Keratinocyte (primary cell): ENCODE results near the gene DLG4. TPM values are rescaled to one million over a fixed set of nuclear protein-coding genes. Genes with fewer than 3 reads are reported as not detected.

Source experiments
- DNase-seq: peaks from one replicate; pipeline ENCODE4 v3.0.0-alpha.2; 2011; ENCODE audit warnings: low read depth, missing footprints, low spot score
- FAIRE-seq: peaks from 2 replicates; lab custom pipeline; 2011; peaks lifted over from hg19 to GRCh38; lab: Jason Lieb, UNC
- H2AFZ ChIP-seq: 2 replicates; pipeline ENCODE4 v1.6.0; 2012; ENCODE audit warnings: low read length, control low read depth, inconsistent platforms; ENCODE audit not compliant: control insufficient read depth
- H3K27ac ChIP-seq: 2 replicates; pipeline ENCODE4 v1.5.1; 2011; ENCODE audit warnings: low read length; ENCODE audit not compliant: control insufficient read depth, insufficient read depth
- H3K27me3 ChIP-seq: 3 replicates; pipeline ENCODE4 v1.6.0; 2011; ENCODE audit warnings: low read length; ENCODE audit not compliant: control insufficient read depth, insufficient read depth; ENCODE audit errors: extremely low read depth
- H3K36me3 ChIP-seq, 2 experiments: 2 replicates in 1 of 2; 3 replicates in 1 of 2; pipeline ENCODE4 v1.5.1; 2011; ENCODE audit warnings: low read length in 2 of 2, mild to moderate bottlenecking in 1 of 2; ENCODE audit not compliant: control insufficient read depth in 2 of 2, insufficient read depth in 2 of 2; ENCODE audit errors: extremely low read depth in 1 of 2
- H3K4me1 ChIP-seq: 3 replicates; pipeline ENCODE4 v1.5.1; 2011; ENCODE audit warnings: low read length; ENCODE audit not compliant: control insufficient read depth, insufficient read depth; ENCODE audit errors: extremely low read depth
- H3K4me2 ChIP-seq: 3 replicates; pipeline ENCODE4 v1.6.0; 2011; ENCODE audit warnings: low read depth, low read length; ENCODE audit not compliant: control insufficient read depth, insufficient read depth; ENCODE audit errors: extremely low read depth
- H3K4me3 ChIP-seq, 3 experiments: fragments of 200-600 bp in 1 of 3; sonication (generic) in 1 of 3; 2 replicates in 2 of 3; 3 replicates in 1 of 3; pipeline ENCODE4 v1.5.1; 2011 to 2016; ENCODE audit warnings: low read length in 3 of 3, mild to moderate bottlenecking in 3 of 3, control low read depth in 2 of 3, inconsistent platforms in 1 of 3, low read depth in 1 of 3, mixed read lengths in 1 of 3, mixed run types in 1 of 3, moderate library complexity in 1 of 3; ENCODE audit not compliant: control insufficient read depth in 2 of 3, insufficient read depth in 2 of 3; ENCODE audit errors: extremely low read depth in 1 of 3
- H3K79me2 ChIP-seq: 2 replicates; pipeline ENCODE4 v1.6.0; 2012; ENCODE audit warnings: low read length; ENCODE audit not compliant: control insufficient read depth, insufficient read depth
- H3K9ac ChIP-seq: 3 replicates; pipeline ENCODE4 v1.6.0; 2011; ENCODE audit warnings: low read length; ENCODE audit not compliant: control insufficient read depth, insufficient read depth; ENCODE audit errors: extremely low read depth
- H3K9me1 ChIP-seq: 3 replicates; pipeline ENCODE4 v1.6.0; 2011; ENCODE audit warnings: low read length; ENCODE audit not compliant: control insufficient read depth, insufficient read depth; ENCODE audit errors: extremely low read depth
- H3K9me3 ChIP-seq: 2 replicates; pipeline ENCODE4 v1.5.1; 2012; ENCODE audit warnings: low read depth, low read length; ENCODE audit not compliant: control insufficient read depth
- H4K20me1 ChIP-seq: 3 replicates; pipeline ENCODE4 v1.6.0; 2011; ENCODE audit warnings: low read length; ENCODE audit not compliant: control insufficient read depth, insufficient read depth; ENCODE audit errors: extremely low read depth
- CTCF ChIP-seq, 3 experiments: IDR thresholded peaks in 1 of 3; conservative IDR thresholded peaks in 1 of 3; optimal IDR thresholded peaks in 1 of 3; 2 replicates in 2 of 3; 3 replicates in 1 of 3; pipeline versions ENCODE3 to v1.5.1; 2011; ENCODE audit warnings: low read length in 3 of 3, mild to moderate bottlenecking in 3 of 3, moderate library complexity in 2 of 3, control low read depth in 1 of 3, inconsistent platforms in 1 of 3; ENCODE audit not compliant: insufficient read depth in 2 of 3; ENCODE audit errors: extremely low read depth in 1 of 3
- EZH2 ChIP-seq: IDR thresholded peaks from one replicate; pipeline ENCODE4 v1.6.1; 2012; ENCODE audit warnings: inconsistent platforms, mild to moderate bottlenecking, low read length, moderate library complexity
- dilution Hi-C: fragments of 300-500 bp; cut with MboI; formaldehyde crosslinking; loops from one replicate; pipeline ENCODE4 v1.7.0; 2020; ENCODE audit warnings: low sequenced_read_pairs; ENCODE audit not compliant: extremely low pct_ligation_motif_present
- polyA plus RNA-seq, 5 experiments: library from polyadenylated mRNA; depleted of rRNA in 3 of 5; stranded (reverse) in 3 of 5; stranded (forward) in 1 of 5; unstranded in 1 of 5; fragments of >200 nt; gene quantifications; 1 replicate in 1 of 5; 2 replicates in 3 of 5; 3 replicates in 1 of 5; pipeline versions ENCODE4 v1.2.1 to v1.2.3, GENCODE V29; 2011 to 2012; ENCODE audit warnings: missing spikeins in 2 of 5, low read depth in 1 of 5, low replicate concordance in 1 of 5

DLG4 gene
- polyA plus RNA-seq, 1 donor (not counting 4 experiments of a cell fraction or from before 2014, with no cell fraction given) = 4.5 TPM

- Histone ChIP-seq H3K9ac (no peak overlapping the region), H2AFZ (no peak overlapping the region), H3K27ac (no peak overlapping the region), H3K36me3 (peaks cover 42 to 60% of the 10 kb centered on the region in 2 experiments), H3K9me3 (no peaks in the 10 kb centered on the region), H3K27me3 (no peaks in the 10 kb centered on the region), H3K4me3 (no peak overlapping the region), H3K4me1 (peaks cover 34% of the 10 kb centered on the region), H3K4me2 (no peak overlapping the region), H3K9me1 (no peaks in the 10 kb centered on the region), H4K20me1 (peaks cover 5% of the 10 kb centered on the region), H3K79me2 (peaks cover 12% of the 10 kb centered on the region)
- DNase-seq (no peak), FAIRE-seq (no peak)
- dilution Hi-C loops = no loop called here
- no peak for TF ChIP-seq CTCF (optimal IDR thresholded peaks at IDR 0.05 in 1 of 3, IDR thresholded peaks at IDR 0.05 in 1 of 3, conservative IDR thresholded peaks at IDR 0.05 in 1 of 3; ENCODE audit: extremely low read depth in 1 of 3, insufficient read depth in 2 of 3, low read length in 3 of 3)
- no peak for TF ChIP-seq EZH2
These were observed 5.0 kb upstream of the DLG4 start for GRCh38 chr17:7224661-7225111.

GRCh38 chr17:7224110-7224509 lies 4.5 kb upstream of the DLG4 start:
- FAIRE-seq (no peak), DNase-seq (no peak)
- dilution Hi-C loops = no loop called here
- no peak overlapping the region for H3K27ac ChIP-seq
- no peaks in the 10 kb centered on the region for H3K27me3 ChIP-seq
- TF ChIP-seq CTCF (optimal IDR thresholded peaks at IDR 0.05 in 1 of 3, IDR thresholded peaks at IDR 0.05 in 1 of 3, conservative IDR thresholded peaks at IDR 0.05 in 1 of 3; ENCODE audit: extremely low read depth in 1 of 3, insufficient read depth in 2 of 3, low read length in 3 of 3) = no peak
- TF ChIP-seq EZH2 = no peak
- no peak overlapping the region for H3K4me2 ChIP-seq
- H3K4me1 ChIP-seq = peaks cover 38% of the 10 kb centered on the region
- peaks cover 41 to 54% of the 10 kb centered on the region in 2 experiments for H3K36me3 ChIP-seq
- H3K9me1 ChIP-seq = no peaks in the 10 kb centered on the region
- no peak overlapping the region for H2AFZ ChIP-seq
- H3K4me3 ChIP-seq = no peak overlapping the region
- H3K79me2 ChIP-seq = peaks cover 10% of the 10 kb centered on the region
- H3K9me3 ChIP-seq = no peaks in the 10 kb centered on the region
- H3K9ac ChIP-seq = no peak overlapping the region
- peaks cover 5% of the 10 kb centered on the region for H4K20me1 ChIP-seq
